GM18868 (cell line): Measurements from ENCODE around the gene GALNT5.
A peak's percentile ranks its signal among the peaks of the same experiment; 100 is the strongest.
"Not testable (repeated sequence)": the region's sequence is repeated elsewhere in the genome, so short reads cannot be mapped to it uniquely, and the experiment has no call there.

Source experiments
- ATAC-seq: cut with Tn5 transposase; IDR thresholded peaks from one replicate; pipeline ENCODE4 v1.9.1; 2021; ENCODE audit warnings: mild to moderate bottlenecking, moderate library complexity; ENCODE audit not compliant: unreplicated experiment

GALNT5 gene, protein sequence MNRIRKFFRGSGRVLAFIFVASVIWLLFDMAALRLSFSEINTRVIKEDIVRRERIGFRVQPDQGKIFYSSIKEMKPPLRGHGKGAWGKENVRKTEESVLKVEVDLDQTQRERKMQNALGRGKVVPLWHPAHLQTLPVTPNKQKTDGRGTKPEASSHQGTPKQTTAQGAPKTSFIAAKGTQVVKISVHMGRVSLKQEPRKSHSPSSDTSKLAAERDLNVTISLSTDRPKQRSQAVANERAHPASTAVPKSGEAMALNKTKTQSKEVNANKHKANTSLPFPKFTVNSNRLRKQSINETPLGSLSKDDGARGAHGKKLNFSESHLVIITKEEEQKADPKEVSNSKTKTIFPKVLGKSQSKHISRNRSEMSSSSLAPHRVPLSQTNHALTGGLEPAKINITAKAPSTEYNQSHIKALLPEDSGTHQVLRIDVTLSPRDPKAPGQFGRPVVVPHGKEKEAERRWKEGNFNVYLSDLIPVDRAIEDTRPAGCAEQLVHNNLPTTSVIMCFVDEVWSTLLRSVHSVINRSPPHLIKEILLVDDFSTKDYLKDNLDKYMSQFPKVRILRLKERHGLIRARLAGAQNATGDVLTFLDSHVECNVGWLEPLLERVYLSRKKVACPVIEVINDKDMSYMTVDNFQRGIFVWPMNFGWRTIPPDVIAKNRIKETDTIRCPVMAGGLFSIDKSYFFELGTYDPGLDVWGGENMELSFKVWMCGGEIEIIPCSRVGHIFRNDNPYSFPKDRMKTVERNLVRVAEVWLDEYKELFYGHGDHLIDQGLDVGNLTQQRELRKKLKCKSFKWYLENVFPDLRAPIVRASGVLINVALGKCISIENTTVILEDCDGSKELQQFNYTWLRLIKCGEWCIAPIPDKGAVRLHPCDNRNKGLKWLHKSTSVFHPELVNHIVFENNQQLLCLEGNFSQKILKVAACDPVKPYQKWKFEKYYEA

DNA sequence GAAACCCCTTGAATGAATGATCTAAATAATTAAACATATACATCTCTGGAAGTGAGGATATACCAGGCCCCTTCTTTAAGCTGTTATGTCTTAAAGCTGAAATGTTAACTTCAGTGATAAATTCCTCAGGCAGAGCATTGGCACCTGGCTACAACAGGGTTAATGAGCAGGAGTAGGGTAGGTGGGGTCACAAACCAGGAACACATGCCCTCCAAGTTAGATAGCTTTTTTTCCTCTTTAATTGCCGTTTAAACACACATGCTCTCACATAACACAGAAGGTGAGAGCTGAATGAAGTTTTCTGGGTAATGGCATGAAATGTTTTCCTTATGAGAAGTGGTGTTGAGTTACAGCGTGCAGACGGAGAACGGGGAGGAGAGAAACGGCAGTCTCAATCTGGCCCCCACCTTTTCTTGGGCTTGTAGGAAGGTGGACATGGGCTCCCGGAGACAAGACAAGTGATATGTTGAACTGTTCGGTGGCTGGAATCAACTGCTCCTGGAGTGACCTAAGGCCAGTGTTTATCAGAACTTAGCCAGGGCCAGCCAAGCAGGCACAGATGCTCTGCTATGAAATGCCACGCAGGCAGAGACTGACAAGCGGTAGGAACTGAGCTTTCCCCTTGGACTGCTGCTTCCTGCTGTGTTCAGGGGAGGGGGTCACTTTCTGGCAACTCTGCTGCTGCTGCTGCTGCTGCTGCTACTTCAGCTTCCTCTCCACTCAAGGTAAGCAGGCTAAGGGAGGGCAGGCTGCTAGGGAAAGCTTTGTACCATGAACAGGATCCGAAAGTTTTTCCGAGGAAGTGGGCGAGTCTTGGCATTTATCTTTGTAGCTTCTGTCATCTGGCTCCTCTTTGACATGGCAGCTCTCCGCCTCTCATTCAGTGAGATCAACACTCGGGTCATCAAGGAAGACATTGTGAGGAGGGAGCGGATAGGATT is at the start of gene GALNT5:
Gene GALNT5 (plus strand): TSS at position 394 of the 941 bp plus-strand sequence. CDS start 378 bp downstream, at position 772.
- ATAC-seq: no peak

DNA sequence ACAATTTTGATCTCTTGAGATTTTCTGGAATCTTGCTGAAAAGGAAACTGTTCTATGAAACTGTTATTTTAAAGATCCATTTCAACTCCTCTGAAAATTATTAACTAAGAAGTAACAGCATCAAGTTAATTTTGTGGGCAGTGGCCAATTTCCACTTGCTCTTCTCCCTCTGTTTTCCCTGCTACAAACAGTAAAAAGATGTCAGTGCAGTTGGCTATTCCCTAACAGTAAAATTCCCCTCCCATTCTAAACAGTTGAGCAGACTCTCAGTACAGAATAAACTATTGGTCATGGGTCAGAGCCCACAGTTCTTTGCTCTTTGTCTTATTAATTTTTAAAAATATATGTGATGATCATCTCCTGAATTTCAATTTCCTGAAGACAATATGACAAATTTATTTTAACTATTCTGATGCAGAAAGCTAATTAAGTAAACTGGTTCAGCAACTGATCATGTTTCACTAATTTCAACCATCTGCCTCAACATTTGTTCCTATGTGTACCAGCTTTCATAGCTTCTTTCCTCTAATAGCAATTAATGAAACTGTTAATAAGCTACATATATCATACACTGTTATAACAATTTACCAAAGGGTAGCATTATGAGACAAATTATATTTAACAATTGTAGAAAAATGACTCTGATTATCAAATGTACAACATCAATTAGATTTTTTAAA is 41.1 kb upstream of the GALNT5 start:
- no peak for ATAC-seq

DNA sequence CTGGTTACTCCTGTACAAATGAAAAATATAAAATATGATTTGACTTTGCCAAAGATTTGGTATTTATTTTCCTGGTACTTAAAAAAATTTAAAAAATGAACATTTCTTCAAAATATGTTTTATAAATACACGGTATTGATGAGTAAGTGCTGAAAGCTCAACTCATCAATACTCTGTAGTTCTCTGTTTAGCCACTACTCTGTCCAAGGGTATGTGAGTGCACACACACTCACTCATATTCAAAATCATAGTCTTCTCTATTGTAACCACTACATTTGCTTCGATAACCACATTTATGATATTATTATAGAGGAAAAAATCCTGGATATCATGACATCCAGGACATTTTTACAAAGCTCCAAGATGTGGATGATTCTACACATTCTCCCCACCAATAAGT is 40.1 kb upstream of the GALNT5 start:
- no peak for ATAC-seq

DNA sequence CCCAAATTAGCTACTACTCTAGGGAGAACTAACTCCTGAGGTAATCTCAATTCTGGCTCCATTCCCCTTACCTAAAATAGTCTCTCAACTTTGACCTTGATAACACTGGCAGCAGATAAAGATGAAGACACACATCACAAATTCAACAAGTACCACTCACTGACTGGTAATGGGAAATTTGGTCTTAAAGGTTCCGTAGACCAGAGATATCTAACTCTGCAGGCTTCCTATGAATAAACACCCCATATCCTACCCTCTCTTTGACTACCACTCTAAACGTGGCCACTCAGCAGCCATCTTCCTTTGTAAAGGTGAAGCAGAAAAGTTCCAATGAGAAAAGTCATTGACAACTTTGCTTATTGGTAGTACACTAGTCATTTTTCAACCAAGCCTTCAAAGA is 38.6 kb upstream of the GALNT5 start:
- ATAC-seq: no peak

DNA sequence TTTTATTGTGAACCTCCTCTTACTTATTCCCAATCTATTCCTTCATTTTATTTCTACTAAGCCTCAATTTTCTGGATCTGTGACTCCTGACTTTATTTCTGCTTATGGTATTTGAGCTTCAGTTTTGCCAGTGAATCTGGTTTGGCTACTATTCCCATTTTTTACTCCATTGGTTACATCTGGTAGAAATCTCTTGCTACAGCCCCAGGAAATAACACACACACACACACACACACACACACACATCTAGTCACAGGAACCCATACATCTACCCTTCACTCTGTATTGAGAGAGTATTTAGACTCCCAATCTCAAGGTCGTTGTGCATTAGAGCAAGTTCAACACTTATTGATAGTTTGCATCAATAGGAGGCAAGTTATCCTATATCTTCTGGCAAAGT is 37.0 kb upstream of the GALNT5 start:
- no peak for ATAC-seq

DNA sequence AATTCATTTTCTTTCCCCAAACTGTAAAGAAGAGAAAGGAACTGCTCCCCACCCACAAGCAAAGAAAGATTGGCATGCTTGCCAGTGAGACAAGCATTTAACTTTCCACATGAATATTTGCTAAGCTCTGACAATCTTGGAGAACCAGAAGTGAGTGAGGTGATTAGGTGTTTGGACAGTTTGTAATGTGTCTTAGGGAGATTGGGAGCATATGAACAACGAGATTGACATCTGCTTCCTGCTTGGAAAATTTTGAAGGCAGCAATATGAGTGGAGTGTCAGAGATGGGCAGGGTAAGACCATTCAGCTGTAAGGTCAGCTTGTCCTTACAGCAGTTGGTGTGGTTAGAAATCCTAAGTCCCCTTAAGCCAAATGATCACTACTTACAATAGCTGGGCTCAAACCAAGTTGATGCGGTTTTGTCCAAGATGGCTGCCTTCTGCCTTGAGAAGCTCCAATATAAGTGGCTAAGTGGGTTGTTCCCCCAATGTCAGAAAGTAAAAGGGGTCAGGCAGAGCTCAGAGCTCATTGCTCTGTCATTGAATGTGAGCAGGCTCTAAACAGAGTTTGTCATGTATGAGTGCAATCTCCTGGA is 36.0 kb upstream of the GALNT5 start:
- ATAC-seq: no peak

DNA sequence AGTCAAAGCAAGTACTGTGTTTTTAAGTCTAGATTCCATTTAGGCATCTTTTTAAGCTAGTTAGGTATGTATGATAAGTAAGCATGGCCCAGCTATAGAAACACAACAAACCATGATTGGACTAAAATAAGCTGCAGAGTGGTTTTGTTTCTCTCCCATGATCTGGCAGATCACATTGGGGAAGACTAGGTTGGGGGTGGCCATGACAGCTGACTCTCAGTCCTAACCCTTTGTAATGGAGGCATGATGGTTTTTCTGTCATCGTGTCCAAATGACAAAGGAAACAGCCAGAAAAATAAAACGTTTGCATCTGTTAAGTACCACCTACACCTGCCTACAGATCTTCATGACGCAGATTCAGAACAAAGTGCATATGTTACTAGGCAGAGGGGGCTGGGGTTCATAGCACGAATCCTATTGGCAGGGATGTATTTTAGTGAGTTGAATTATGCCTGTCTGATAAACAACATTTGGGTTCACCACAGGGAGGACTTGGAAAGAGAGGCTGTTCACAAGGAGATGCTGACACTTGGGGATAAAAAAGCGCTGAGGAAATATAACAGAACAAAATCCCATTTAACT is 33.8 kb upstream of the GALNT5 start:
- ATAC-seq: no peak

DNA sequence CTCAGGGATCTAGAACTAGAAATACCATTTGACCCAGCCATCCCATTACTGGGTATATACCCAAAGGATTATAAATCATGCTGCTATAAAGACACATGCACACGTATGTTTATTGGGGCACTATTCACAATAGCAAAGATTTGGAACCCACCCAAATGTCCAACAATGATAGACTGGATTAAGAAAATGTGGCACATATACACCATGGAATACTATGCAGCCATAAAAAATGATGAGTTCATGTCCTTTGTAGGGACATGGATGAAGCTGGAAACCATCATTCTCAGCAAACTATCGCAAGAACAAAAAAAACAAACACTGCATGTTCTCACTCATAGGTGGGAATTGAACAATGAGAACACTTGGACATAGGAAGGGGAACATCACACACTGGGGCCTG is 33.1 kb upstream of the GALNT5 start:
- not testable (repeated sequence) for ATAC-seq

DNA sequence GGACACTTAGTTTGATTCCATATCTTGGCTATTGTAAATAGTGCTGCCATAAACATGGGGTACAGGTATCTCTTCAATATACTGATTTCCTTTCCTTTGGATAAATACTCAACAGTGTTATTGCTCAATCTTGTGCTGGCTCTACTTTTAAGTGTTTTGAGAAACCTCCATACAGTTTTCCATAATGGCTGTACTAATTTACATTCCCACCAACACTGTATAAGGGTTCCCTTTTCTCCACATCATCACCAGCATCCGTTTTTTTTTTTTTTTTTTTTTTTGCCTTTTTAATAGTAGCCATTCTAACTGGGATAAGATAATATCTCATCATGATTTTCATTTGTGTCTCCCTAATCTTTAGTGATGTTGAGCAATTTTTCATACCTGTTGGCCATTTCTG is 29.9 kb upstream of the GALNT5 start:
- ATAC-seq: no peak

DNA sequence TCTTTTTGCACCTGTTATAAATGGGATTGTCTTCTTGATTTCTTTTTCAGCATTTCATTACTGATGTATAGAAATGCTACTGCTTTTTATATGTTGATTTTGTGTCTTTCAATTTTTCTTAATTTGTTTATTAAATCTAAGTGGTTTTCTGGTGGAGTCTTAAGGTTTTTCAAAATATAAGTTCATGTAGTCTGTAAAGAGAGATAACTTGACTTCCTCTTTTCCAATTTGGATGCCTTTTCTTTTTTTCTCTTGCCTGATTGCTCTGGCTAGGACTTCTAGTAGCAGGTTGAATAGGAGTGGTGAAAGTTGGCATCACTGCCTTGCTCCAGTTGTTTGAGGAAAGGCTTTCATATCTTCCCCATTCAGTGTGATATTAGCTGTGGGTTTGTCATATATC is 28.6 kb upstream of the GALNT5 start:
- no peak for ATAC-seq

DNA sequence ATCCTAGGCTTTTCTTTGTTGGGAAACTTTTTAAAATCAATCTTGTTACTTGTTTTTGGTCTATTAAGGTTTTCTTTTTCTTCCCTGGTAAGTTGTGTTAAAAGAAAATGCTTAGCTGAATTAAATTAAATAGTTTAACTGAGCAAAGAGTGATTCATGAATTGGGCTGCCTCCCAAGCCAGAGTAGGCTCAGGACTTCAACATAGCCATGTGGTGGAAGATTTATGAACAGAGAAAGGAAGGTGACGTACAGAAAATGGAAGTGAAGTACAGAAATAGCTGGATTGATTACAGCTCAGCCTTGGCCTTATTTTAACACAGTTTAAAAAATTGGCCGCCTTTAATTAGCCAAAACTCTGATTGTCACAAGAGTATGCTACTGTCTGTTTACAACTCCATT is 27.9 kb upstream of the GALNT5 start:
- no peak for ATAC-seq

DNA sequence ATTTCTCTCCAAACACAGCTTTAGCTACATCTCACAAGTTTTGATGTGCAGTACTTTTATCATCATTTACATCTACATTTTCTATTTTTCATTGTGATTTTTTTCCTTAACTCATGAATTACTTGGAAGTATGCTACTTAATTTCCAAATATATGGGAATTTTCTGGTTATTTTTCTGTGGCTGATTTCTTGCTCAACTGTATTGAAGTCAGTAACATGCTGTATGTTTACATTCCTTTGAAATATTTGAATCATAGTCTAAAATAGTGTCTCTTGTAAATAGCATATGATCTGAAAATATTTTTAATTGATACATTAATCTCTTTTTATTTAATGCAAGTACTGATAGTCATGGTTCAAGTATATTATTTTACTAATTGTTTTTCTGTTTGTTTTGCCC is 26.0 kb upstream of the GALNT5 start:
- no peak for ATAC-seq

DNA sequence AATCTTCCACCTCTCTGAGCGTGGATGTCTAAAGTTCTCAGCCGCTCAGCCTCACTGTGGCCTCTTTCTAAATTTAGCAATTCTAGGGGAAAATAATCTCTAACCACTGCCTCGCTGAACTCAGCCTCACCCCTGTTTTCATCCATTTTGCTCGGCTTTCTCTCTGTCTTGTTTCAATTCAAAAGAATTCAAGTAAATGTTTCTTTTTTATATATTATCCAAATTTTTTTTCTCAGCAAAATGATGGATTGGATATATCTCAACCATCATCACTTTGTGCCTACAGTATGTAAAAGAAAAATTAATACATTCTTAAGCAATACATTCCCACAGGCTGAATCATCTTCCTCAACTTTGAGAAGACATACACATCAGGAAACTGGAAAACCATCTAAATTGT is 24.0 kb upstream of the GALNT5 start:
- ATAC-seq: no peak

DNA sequence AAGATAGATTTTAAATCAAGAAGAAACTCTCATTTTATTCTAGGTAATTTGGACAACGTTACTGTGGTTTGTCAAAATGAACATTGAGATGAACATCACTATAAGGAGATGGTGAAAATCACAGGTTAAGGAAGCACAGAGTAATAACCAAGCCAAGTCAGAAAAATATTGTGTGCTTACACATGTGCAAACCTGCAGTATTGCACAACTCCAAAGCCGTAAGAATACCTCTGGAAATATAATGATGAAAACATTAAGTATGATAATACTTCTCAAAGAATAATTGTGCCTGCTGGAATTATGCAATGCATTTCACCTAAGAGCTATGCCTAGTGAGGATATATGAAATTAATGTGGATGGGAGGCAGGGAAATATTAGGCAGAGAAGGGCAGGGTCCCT is 21.1 kb upstream of the GALNT5 start:
- ATAC-seq: no peak

DNA sequence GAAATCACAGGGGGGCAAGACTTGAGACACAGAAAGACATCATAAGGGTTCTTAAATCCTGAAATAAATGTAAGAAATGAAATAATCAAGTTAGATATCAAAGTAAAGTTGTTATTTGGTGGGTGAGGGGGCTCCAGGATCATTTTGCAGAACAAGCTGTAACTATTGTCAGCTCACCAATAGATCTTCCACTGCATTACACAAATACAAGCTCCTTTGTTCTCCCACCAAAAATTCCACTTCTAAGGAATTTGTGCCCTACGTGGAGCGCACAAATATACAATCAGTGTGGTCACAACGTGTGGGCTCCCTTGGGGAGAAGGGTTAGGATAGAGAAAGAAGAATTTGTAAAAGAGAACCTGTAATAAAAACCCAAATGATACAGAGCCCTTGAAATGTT is 19.2 kb upstream of the GALNT5 start:
- ATAC-seq: no peak

DNA sequence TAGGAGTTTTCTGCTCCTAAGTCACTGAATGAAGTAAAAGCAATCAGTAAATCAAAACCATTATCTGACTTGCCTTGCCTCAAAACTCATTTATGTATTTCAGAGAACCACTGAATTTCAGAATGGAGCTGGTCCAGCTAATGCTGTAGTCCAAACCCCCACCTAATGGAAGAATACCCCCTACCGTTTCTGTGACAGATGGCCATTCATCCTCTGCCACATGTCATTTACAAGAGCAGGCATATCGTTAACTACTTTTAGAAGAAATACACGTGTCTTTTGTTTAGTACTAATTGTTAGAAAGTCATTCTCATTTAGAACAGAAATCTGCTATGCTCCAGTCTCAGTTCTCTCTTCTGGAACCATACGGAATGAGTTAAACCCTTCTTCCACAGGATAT is 12.8 kb upstream of the GALNT5 start:
- no peak for ATAC-seq

DNA sequence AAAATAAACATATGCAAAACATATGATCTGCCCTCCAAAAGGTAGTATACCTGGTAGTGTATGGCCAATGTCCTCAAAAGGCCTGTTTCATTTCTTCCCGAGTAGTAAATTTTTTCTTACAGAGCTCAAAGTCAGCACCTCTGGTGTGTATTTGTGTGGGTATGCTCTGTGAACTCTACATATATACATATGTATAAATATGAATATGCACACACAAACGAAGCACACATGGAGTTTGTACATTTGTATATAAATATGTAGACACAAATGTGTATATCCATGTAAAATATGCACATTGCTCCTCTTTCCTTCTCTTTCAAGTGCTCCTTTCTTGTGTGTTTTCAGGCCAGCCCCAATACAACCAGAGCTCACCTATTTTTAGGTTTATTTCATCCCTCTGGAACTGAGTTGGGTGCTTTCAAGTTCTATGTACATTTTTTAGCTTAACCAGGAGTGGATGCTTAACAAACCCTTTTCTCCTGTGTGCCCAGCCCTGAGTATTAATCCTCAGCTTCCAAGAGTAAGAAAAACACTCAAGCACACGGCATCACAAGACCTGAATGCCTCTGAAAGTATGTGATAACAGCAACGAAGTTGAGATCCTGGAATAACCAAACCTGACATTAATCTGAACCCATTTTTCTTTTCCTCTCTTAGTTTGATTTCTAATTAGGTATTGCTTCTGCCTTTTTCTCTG is 12.2 kb upstream of the GALNT5 start:
- no peak for ATAC-seq

DNA sequence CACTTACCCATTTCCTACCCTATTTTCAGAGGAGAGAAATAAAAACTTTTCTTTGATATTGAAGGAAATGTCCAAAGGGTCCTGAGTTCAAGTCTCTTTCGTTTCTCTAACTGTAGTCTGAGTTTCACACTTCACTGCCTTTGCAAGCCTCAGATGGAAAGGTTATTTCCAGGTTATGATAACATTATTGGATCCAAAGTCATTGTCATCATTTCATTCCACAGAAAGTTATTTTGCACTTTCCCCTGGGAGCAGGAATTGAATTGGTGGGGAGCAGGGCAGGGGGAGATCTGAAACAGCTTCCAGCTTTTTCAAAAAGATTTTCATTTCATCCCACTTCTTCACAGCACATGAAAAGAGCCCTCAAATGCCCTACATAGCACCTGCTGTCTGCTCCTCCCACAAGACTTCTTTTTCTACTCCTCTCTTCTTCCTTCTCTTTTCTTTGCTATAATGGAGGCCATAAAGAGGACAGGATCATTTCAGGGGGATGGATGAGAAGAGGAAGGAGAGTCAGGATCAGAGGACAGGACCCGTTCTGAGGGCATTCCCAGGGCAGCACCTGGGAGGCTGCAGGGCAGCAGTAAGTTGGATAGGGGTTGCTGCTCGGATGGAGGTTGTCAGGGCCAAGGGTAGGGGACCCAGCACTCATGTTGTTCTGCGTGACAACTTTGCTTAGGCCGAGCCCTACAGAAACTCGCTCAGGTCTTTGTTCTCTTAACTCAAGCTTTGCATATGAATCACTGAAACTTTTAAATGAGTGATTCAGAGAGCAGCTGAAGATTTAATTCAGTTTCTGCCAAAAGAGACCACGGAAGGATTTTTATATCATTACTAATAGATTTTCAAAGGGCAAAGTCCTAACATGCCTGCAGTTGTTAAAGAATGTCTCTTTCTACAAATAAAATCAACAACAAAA is 11.4 kb upstream of the GALNT5 start:
- peak; percentile 98 for ATAC-seq
